Measurements from ENCODE around the gene FILIP1.

The FILIP1 gene

GRCh38 chr6:75307364-75308004 is 186.1 kb downstream of the FILIP1 start:
- no peaks in the 10 kb centered on the region for H4K20me1 ChIP-seq
- H3K4me2 ChIP-seq, result no peak overlapping the region
- peaks cover 13% of the 10 kb centered on the region for H3K4me1 ChIP-seq
- no peak overlapping the region for H3K9ac ChIP-seq
- TF ChIP-seq Cebpa-rat (IDR thresholded peaks at IDR 0.05), result no peak
- H3K36me3 ChIP-seq, result no peaks in the 10 kb centered on the region
- H3K27me3 ChIP-seq, result no peaks in the 10 kb centered on the region
- H3K4me3 ChIP-seq, result no peak overlapping the region
- no peaks in the 10 kb centered on the region for H3K9me3 ChIP-seq
- H3K27ac ChIP-seq, result no peak overlapping the region

- Histone ChIP-seq H3K4me2 (peak overlapping the region; percentile 56), H4K20me1 (no peaks in the 10 kb centered on the region), H3K36me3 (no peaks in the 10 kb centered on the region), H3K27ac (no peak overlapping the region), H3K9ac (no peak overlapping the region), H3K4me3 (no peak overlapping the region), H3K27me3 (no peaks in the 10 kb centered on the region), H3K4me1 (peaks cover 13% of the 10 kb centered on the region), H3K9me3 (no peaks in the 10 kb centered on the region)
- TF ChIP-seq Cebpa-rat (IDR thresholded peaks at IDR 0.05), result no peak
Measured at GRCh38 chr6:75306064-75306463, 187.5 kb downstream of the FILIP1 start.

DNA sequence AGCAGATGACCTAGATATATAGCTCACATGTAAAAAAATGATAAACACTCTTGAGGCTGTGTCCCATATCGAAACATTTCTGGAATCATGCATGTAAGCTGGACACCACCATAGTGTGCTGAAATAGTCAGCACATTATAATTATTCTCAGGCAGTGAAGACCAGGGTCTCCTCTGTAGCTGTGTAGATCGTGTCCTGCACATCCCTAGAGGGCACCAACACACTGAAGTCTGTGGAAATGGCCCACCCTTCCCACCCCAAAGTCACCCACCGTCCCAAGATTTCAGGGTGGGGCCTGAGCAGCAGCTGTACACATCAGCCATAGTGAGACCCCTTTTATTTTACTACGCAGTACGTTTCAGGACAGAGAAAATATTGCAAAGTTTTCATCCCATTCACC is 188.0 kb downstream of the FILIP1 start:
- H3K27ac ChIP-seq, result no peak overlapping the region
- no peak for TF ChIP-seq Cebpa-rat (IDR thresholded peaks at IDR 0.05)

GRCh38 chr6:75302280-75302679 is 191.3 kb downstream of the FILIP1 start:
- no peak overlapping the region for H3K9ac ChIP-seq
- no peak overlapping the region for H3K27ac ChIP-seq
- TF ChIP-seq Cebpa-rat (IDR thresholded peaks at IDR 0.05), result no peak
- H4K20me1 ChIP-seq, result no peaks in the 10 kb centered on the region
- H3K36me3 ChIP-seq, result no peaks in the 10 kb centered on the region
- H3K9me3 ChIP-seq, result no peaks in the 10 kb centered on the region
- no peak overlapping the region for H3K4me3 ChIP-seq
- H3K4me2 ChIP-seq, result no peak overlapping the region
- no peaks in the 10 kb centered on the region for H3K27me3 ChIP-seq
- peaks cover 27% of the 10 kb centered on the region for H3K4me1 ChIP-seq

More for the DNA sequence above, 188.0 kb downstream of the FILIP1 start:
- no peak overlapping the region for H3K4me3 ChIP-seq
- H3K4me2 ChIP-seq, result peak overlapping the region; percentile 56
- H4K20me1 ChIP-seq, result no peaks in the 10 kb centered on the region
- H3K4me1 ChIP-seq, result peaks cover 18% of the 10 kb centered on the region
- no peaks in the 10 kb centered on the region for H3K36me3 ChIP-seq
- no peak overlapping the region for H3K9ac ChIP-seq
- H3K9me3 ChIP-seq, result no peaks in the 10 kb centered on the region
- no peaks in the 10 kb centered on the region for H3K27me3 ChIP-seq

- H3K4me1 ChIP-seq, result peaks cover 27% of the 10 kb centered on the region
Measured at GRCh38 chr6:75301537-75301936, 192.1 kb downstream of the FILIP1 start.

DNA sequence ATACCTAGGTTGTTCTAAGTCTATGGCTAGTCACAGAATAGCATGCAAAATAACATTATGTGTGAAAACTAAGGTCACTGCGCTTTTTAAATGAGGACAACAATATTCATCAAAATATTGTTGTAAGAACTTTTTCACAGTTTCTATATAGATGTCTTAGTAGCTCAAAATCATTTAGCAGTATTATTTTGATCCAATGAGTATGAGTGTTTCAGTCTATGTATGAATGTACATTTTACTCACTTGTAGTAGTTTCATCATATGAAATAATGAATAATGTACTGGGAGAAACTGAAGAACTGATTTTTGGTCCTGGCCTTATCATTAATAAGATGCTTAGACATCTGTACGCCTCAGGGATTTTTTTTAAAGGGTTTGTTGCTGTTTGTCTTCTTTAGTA is 192.5 kb downstream of the FILIP1 start:
- Histone ChIP-seq H3K9ac (no peak overlapping the region), H3K36me3 (no peaks in the 10 kb centered on the region), H3K9me3 (no peaks in the 10 kb centered on the region), H3K4me2 (no peak overlapping the region; the same call in 1 of the 2 replicates), H4K20me1 (no peaks in the 10 kb centered on the region), H3K27ac (no peak overlapping the region), H3K4me3 (no peak overlapping the region), H3K4me1 (peaks cover 24% of the 10 kb centered on the region), H3K27me3 (no peaks in the 10 kb centered on the region)
- no peak for TF ChIP-seq Cebpa-rat (IDR thresholded peaks at IDR 0.05)

More at GRCh38 chr6:75301537-75301936, 192.1 kb downstream of the FILIP1 start:
- Histone ChIP-seq H3K9ac (no peak overlapping the region), H4K20me1 (no peaks in the 10 kb centered on the region), H3K27ac (no peak overlapping the region), H3K36me3 (no peaks in the 10 kb centered on the region), H3K4me2 (no peak overlapping the region), H3K9me3 (no peaks in the 10 kb centered on the region), H3K4me3 (no peak overlapping the region), H3K27me3 (no peaks in the 10 kb centered on the region)
- no peak for TF ChIP-seq Cebpa-rat (IDR thresholded peaks at IDR 0.05)

DNA sequence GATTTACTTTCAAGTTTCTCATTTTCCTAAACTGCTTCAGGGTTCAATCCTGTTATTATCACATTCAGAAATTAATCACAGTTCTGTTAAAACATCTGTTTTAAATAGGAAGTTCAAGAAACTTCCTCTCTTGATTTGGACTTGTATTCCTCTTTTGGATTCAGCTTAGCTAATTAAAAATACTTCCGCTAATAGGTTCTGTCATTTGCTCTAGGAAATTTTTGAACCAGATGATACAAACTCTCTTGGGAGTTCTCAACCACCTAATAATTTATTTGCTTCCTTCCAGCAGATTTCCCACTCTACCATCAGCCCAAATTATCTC is 193.1 kb downstream of the FILIP1 start:
- TF ChIP-seq Cebpa-rat (IDR thresholded peaks at IDR 0.05), result no peak
- H3K27me3 ChIP-seq, result no peaks in the 10 kb centered on the region
- H3K4me3 ChIP-seq, result no peak overlapping the region
- H3K4me1 ChIP-seq, result peaks cover 18% of the 10 kb centered on the region
- no peak overlapping the region for H3K9ac ChIP-seq
- peak overlapping the region; percentile 59 for H3K4me2 ChIP-seq
- H3K9me3 ChIP-seq, result no peaks in the 10 kb centered on the region
- H3K36me3 ChIP-seq, result no peaks in the 10 kb centered on the region
- no peak overlapping the region for H3K27ac ChIP-seq
- H4K20me1 ChIP-seq, result no peaks in the 10 kb centered on the region

DNA sequence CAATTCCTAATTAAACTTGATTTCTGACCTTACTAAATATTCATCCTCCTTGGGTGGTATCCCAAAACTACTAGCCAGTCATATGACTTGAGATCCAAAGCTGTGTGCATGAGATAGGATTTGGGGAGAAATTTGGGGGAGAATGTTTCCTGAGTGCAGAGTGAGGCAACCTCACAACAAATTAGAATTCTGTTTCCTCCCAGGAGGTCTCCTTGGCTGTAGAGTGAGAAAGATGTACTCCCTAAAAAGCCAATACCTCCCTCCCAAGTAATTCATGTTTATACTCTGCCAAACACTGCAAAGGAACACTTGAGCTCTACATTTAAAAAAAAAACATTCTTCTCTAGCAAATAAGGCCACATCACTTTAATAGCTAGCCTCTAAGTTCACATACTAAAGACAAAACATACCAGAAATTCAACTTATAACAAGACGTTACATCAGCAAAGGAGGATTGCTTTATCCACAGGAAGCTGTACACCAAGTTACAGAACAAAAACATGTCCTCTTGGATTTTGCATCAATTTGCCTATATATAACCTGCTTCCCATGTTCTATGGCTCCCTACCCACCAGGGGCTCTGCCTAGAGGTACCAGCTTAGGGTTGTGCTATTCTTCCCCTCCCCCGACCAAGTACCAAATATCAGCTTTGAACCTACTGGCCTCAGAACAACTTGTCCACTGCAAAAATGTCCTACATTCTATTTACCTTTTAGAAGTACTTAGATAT is 193.6 kb downstream of the FILIP1 start:
- H4K20me1 ChIP-seq, result no peaks in the 10 kb centered on the region
- no peak overlapping the region for H3K4me3 ChIP-seq
- peaks cover 14% of the 10 kb centered on the region for H3K4me1 ChIP-seq
- no peaks in the 10 kb centered on the region for H3K9me3 ChIP-seq
- no peaks in the 10 kb centered on the region for H3K27me3 ChIP-seq
- TF ChIP-seq Cebpa-rat (IDR thresholded peaks at IDR 0.05), result no peak
- H3K9ac ChIP-seq, result no peak overlapping the region
- H3K4me2 ChIP-seq, result peak overlapping the region; percentile 59
- no peak overlapping the region for H3K27ac ChIP-seq
- no peaks in the 10 kb centered on the region for H3K36me3 ChIP-seq

- H3K9me3 ChIP-seq, result no peaks in the 10 kb centered on the region
- H3K27ac ChIP-seq, result no peak overlapping the region
- H3K4me3 ChIP-seq, result no peak overlapping the region
- no peaks in the 10 kb centered on the region for H3K36me3 ChIP-seq
- H3K9ac ChIP-seq, result no peak overlapping the region
- H4K20me1 ChIP-seq, result no peaks in the 10 kb centered on the region
- no peak overlapping the region for H3K4me2 ChIP-seq
- TF ChIP-seq Cebpa-rat (IDR thresholded peaks at IDR 0.05), result no peak
- H3K27me3 ChIP-seq, result no peaks in the 10 kb centered on the region
- peaks cover 14% of the 10 kb centered on the region for H3K4me1 ChIP-seq
Measured at GRCh38 chr6:75296811-75297779, 196.5 kb downstream of the FILIP1 start.
